Activated CD8-positive, alpha-beta memory T cell treated with anti-CD3 and anti-CD28 coated beads for 1 hour (primary cell): ENCODE data around the gene ACTN4.

Experiments used
- DNase-seq, 2 donors: peaks; one replicate each; pipeline ENCODE4 v3.0.0-alpha.2; 2020; ENCODE audit warnings: low read depth in 1 of 2; ENCODE audit errors: extremely low read depth in 1 of 2

ACTN4 gene

DNA sequence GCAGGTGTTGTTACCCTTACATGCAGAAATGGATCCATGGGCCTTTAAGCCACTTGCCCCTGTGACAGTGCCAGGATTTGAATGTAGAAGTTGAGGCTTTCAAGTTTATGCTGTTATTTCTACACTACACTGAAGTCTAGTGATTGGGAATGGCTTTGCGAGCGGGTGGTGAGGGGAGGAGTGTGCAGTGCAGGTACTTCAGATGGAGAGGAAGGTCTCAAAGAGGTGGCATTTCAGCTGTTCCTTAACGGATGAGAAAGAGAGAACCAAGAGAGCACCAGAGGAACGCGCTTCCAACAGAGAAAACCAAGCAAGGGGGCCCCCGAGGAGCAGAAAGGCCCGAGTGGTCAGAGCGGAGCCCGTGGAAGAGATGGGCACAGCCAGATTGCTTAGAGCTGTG is 13.3 kb downstream of the ACTN4 start:
- no peak for DNase-seq

- DNase-seq, result no peak
Observed at GRCh38 chr19:38661136-38661535, 13.7 kb downstream of the ACTN4 start.

DNA sequence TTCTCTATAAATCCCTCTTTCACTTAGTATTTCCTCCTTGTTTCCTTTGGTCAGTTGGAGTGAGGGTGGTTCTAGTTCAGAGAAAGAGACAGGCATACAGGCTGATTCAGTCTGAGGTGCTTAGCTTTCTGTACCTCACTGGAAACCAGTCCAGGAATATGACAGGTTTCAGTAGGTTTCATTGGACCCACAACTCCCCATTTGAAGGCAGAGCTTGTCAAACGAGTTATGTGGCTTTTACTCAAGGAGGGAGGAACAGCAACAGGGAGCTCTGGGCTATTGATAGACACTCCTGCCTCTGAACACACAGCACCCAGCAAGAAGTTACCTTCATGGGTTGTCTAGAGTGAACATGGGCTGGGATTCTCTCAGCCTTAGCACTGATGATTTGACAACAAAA is 14.5 kb downstream of the ACTN4 start:
- DNase-seq, result no peak

GRCh38 chr19:38662537-38663155 is 15.2 kb downstream of the ACTN4 start:
- no peak for DNase-seq

- DNase-seq, result no peak
Observed at GRCh38 chr19:38663156-38663651, 15.8 kb downstream of the ACTN4 start.

- no peak for DNase-seq
Observed at GRCh38 chr19:38663957-38664502, 16.6 kb downstream of the ACTN4 start.

DNA sequence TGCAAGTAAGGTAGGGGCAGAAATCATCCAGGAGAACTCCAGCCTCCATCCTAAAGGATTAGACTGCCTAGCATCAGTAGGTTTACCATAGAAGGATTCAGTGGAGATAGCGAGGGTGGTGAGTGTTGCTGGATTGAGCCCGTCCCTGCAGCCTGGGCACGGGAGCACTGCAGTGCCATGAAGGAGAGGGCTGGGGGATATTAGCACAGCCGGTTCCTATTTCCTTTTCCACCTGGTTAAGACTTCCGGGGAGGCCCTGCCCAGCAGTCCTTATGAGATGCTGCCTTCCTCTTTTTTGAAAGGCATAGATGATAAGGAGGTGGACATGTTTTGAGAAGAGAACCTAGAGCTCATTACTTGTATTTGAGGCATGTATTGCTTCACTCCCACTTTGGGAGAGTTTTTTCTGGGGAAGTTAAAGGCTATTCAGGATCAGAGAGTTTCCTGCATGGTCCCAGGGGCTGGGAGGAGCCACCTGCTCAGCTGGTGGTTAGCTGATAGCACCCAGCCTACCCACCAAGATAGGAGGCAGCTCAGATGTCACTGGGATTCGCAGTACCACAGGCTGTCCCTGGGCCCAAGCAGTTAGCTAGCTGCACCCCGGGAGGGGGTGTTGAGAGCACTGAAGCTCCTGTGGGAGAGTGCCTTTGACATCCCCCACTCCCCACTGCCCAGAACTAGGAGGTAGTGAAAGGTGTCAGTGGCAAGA is 17.2 kb downstream of the ACTN4 start:
- no peak for DNase-seq

- no peak for DNase-seq
Observed at GRCh38 chr19:38665219-38665931, 17.9 kb downstream of the ACTN4 start.

- DNase-seq, result no peak
Observed at GRCh38 chr19:38665950-38666662, 18.7 kb downstream of the ACTN4 start.

DNA sequence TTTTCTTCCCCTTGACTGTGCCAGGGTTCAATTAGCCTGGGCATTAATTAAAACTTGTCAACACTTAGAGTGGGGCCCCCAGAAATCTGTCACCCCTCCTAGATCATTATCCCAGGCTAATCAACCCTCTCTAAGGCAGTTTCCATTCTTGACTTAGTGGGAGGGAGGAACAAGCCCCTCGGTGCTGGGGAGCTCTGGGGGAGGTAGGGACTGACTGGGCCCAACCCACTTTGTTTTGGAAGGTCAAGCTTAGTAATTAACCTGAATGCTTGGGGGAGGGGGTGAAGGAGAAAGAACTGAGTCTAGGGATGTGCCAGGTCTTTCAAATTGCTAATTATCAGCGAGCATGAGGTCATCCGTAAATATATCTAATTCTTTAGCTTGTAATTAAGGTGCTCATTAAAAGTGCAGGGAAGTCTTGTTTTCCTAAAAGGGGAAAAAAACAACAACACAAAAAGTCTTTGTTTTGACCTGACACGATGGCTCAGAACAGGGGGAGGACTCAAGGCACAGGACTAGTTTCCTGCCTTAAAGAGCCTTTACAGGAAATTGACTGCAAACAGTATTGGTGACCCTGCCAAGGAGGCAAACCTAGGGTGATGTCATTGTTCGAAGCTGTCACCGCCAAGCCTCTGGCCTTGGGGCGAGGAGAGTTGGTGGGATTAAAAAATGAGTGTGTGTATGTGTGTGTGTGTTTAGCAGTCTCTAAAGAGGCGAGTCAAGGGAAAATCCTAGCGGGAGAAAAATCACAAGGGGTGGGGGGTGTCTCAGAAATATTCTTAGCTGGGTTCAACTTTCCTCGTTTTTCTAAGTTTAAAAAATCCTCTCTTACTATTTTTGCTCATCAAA is 19.4 kb downstream of the ACTN4 start:
- no peak for DNase-seq

DNA sequence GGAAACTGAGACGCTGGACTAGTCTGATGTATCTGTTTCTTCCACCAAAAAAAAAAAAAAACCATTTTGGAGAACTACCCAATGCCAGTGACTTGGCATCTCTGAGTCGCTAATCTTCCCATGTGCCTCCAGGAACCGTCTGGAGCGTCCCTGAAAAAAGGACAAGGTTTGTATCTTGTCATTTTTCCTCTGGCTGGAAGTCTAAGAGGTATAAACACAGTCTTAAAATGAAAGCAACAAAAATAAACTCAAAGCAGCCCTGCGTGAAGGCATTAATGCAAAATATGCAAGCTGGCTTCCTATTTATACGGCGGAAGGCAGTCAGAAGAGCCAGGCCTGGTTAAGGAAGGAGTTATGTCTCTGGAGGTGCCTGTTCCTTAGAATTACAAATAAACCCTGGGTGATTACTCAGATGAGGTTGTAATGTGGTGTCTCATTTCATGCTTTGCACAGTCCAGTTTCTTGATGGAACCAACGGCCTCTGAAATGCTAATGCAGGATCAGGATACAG is 20.3 kb downstream of the ACTN4 start:
- DNase-seq, result no peak

DNA sequence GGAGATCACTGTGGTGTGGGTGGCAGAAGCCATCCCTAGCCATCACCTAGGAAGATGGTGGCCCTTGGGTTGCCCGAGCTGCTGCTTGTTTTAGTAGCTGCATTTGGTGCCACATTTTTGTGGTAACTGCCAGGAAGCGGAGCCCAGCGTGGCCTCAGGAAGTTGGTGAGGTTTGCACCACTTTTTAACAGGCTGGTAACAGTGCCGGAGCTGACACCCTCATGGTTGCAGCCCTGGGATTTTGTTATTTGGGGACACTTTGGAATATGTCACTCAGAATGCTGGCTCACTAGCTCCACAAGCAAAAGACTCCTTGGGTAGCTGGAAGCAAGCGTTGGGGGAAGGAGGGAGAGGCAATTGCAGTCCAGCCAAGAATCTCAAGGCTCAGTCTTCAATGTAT is 22.1 kb downstream of the ACTN4 start:
- no peak for DNase-seq

DNA sequence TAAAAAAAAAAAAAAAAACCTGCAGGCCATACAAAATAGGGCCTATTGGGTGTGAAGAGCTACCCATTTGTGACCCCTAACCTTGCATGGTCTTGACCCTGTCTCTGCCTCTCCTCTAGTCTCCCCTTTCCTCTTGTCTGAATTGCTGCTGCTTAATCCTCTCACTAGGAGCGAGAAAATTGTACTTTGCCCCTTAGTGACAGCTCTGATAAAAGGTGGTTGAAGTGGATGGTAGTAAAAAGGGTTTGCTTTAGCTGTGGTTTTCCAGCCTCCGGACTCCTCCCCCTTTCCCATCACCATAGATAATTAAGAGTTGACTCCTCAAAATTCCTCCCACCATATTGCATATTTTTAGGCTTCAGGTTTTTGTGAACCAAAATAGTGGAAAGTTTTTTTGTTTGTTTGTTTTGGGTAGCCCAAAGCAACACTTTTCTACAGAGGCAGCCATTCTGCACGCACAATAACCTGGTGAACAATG is 23.5 kb downstream of the ACTN4 start:
- DNase-seq, result no peak

DNA sequence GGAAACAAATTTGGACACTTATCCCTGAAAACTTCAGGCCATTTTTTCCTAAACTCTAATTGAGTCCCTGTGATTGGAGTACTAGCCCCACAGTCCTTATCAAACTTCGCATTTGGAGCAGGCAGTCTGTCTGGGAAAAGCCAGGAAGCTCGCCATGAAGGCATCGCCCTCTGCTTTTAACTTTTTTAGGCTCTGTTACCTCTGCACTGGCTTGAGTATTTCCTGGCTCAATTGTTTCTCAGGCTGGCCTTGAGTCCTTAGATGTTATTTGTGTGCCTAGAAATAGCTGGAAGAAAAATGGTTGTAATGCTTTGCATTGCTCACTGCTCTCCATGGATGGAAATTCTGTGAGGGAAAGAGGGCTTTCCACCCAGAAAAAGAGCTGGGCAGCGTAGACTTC is 24.2 kb downstream of the ACTN4 start:
- DNase-seq, result no peak

DNA sequence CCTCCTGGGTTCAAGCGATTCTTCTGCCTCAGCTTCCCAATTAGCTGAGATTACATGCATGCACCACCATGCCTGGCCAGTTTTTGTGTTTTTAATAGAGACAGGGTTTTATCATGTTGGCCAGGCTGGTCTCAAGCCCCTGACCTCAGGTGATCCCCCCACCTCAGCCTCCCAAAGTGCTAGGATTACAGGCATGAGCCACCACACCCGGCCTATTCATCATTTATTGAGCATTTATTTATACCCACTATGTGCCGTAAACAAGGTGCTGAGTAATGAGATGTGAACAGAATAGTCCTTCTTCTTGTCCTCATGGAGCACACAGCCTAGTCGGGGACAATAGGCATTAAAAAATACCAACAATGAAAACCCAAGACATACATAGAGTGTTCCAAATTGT is 25.6 kb downstream of the ACTN4 start:
- no peak for DNase-seq

- no peak for DNase-seq
Observed at GRCh38 chr19:38674388-38675171, 27.1 kb downstream of the ACTN4 start.

- DNase-seq, result no peak
Observed at GRCh38 chr19:38675611-38676010, 28.2 kb downstream of the ACTN4 start.

GRCh38 chr19:38676023-38676877 is 28.8 kb downstream of the ACTN4 start:
- no peak for DNase-seq
